ENCODE measurements around the gene CDKN2AIPNL.
A peak's percentile ranks its signal among the peaks of the same experiment; 100 is the strongest.
"Not testable (repeated sequence)": the region's sequence is repeated elsewhere in the genome, so short reads cannot be mapped to it uniquely, and the experiment has no call there.

CDKN2AIPNL gene

DNA sequence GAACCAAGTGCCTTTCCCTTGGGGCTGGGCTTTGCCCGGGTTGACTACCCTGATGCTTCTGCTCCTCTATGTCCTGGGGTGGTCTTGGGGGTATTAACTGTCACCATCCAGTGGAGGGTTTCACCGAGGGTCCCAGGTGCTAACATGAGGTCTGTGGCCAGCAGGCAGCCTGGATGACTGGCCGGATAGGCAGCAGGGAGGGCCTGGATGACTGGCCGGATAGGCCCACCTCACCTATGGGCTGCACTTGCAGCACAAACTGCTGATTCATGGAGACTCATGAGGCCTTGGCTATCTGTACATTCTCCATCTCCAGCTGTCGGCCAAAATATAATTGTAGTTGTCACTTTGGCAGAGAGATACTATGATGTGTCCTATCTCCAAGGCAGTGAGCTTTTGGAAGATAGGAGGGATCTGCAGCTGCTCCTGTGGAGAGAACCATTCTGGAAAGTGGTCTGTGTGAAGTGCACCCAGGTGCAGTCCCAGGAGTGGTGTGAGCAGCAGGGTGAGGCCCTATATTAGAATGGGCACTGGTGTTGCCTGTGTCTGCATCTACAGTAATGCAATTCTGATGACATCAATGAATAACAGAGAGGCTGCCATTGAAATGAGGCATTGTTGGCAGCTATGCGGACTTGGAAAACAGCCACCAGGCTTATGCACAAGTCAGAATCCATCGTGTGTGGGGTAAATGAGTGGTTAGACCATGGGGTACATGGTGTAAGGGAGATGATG lies 26.3 kb upstream of the CDKN2AIPNL start:
- DNase-seq (ENCODE audit: low spot score) = peak; percentile 48

DNA sequence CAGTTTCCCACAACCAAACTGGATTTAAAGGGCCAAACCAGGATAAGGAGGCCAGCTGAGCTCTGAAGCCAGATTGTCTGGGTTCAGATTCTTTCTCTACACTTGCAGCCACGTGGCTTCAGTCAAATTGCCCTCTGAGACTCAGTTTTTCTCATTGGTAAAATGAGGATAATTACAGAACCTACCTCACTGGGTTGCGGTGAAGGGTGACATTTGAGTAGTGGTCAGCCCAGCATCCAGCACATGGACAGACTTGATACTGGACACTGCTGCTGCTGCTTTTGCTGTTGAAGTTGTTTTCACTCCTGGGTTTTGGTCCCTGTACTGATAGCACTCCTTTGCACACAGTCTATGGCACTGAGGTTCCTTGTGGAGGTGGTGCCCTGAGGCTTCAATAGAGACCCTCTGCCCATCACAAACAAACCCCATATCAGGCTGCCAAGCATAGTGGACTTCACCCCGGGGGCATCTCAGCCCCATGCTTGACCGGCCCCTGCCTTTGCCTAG lies 25.7 kb upstream of the CDKN2AIPNL start:
- no peak for DNase-seq (ENCODE audit: low spot score)

DNA sequence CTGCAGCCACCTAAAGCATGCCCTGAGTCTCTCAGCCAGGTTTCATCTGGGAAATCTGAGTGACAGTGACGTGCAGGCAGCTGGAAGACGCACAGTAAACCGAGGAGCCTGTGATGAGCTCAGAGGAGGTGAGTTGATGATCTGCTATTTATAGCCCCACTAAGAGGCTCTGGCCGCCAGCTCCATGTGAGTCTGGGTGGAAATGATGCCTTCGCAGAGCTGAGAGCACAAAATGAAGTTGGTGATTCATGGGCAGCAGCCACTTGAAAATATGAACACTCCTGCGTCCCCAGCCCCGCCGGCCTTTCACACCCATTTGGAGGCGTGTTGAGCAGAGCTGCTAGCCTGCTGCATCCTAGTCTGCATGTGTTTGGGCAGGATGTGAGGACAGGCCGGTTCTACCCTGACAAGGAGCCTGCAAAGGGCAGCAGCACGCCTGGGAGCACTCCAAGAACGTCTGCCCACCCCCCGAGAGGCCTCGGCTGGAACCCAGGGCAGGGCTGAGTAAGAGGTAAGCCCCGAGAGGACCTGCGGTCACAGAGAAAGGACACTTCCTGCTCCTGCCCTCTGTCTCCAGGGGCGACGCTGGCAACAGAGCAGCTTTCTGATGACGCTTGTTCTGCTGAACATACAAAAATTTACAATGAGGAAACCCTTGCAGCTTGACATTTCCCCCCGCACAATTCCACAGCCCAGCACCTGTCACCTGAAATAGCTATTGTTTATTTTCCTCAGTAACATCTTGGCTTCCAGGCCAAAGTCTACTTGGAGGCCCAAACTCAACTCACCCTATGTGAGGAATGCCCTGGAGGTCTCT lies 25.1 kb upstream of the CDKN2AIPNL start:
- no peak for DNase-seq (ENCODE audit: low spot score)

DNA sequence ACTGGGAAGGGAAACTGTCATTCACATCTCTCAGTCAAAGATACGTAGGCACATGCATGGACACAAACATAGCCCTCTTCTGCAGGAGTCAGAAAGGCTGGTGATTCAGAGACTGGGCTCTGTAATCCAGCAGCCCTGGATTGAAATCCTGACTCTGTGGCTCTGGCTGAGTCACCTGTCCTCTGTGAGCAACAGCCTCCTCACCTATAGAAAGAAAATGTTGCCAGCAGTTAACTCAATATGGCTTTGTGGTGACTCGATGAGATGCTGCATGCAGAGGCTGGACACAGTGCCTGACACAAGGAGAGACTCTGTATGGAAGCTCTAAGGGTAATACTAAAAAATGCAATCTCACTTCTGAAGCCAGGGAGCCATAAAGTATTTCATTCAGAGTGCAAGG lies 23.9 kb upstream of the CDKN2AIPNL start:
- DNase-seq (ENCODE audit: low spot score) = no peak

DNA sequence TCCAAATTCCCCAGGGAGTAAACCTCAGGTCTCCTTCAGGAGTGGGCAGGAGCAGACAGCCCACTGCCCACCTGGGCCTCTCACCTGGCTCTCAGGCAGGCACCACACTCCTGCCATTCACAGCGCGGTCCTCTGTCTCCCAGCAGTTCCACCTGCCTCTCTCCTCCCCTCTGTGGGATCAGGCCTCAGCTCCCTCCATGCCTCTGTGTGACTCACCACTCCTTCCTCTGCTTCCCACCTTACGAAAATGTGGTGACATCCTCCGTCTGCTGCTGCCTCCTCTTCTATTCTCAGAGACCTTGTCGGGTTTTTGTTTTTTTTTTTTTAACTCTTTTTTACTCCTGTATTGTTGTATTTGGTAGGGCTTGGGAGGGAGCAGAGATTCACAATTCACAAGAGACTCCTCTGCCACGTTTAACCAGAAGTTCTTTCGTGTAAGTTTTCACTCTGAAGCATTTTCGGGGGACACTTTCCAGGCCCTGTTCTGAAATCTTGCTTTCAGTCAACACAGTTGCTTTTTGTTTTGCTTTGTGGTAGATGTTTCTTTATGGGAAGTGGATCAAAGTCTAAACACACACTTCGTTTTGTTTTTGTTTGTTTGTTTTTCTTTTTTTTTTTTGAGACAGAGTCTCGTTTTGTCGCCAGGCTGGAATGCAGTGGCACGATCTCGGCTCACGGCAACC lies 21.1 kb upstream of the CDKN2AIPNL start:
- no peak for DNase-seq (ENCODE audit: low spot score)

DNA sequence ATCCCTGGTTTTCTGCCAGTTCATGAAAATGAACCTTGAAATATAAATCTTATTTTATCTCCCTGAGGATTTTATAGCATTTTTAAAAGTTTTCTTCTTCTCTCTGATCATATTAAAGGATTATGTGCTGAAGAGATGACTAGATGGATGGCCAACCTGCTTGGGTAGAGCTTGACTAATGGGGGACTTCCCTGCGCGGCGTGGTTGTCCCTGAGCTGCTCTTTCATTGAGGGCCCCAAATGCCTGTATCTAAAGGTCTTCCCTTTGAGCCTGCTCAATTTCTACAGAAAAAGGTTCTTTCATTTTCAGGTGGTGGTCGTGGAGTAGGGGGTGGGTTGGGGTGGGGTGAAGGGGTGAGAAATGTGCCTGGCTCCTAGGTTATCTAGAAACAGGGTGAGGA lies 20.5 kb upstream of the CDKN2AIPNL start:
- DNase-seq (ENCODE audit: low spot score) = no peak

DNA sequence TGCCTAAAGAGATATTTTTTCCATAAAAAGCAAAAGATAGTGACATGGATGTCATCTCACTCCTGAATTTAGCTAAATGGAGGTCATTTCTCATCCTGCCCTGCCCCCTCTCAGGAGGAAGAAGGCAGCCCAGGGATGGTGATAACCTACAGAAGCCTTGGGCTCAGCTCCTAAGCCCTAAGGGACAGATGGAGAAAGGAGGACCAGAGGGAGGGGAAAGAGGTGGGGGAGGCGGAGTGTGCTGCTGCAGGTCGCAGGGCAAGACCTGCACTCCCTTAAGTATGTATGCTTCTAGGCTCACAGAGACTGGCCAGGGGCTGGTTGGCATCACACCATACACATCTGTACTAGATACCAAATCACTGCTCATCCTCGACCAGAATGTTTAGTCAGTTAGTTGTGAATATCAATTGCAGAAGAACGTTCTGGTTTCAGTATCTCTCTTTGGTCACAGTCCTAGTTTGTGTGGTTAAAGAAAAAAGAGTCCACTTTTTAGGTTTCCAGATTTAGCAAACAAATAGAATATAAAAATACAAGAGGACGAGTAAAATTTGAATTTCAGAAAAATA lies 18.4 kb upstream of the CDKN2AIPNL start:
- DNase-seq (ENCODE audit: low spot score) = no peak

DNA sequence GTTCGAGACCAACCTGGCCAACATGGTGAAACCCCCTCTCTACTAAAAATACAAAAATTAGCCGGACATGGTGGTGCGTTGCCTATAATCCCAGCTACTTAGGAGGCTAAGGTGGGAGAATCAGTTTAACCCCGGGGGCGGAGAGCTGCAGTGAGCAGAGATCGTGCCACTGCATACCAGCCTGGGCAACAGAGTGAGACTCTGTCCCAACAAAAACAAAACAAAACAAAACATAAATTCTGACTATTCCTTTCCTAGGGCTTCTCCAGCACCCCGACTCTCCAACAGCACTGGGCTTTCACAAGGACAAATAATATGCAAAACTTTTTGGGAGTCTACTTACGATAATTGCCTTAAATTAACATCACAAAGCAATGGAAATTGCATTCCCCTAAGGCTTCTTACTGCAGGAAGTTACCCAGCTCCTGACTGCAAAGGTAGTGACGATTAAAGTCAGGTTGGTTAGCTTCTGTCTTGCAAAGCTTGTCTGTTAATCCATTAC lies 15.9 kb upstream of the CDKN2AIPNL start:
- no peak for DNase-seq (ENCODE audit: low spot score)

DNA sequence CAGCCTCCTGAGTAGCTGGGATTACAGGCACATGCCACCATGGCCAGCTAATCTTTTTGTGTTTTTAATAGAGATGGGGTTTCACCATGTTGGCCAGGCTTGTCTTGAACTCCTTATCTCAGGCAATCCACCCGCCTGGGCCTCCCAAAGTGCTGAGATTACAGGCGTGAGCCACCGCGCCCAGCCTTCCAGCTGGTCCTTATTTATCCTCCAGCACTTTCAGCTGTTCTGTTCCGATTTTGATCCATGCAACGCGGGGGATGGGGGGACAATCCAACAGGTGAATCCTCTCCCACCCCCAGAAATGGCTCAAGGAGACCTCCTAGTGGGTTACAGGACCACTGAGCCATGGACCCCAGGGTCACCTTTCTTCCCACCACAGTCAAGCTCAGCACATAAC lies 14.7 kb upstream of the CDKN2AIPNL start:
- DNase-seq (ENCODE audit: low spot score) = no peak

DNA sequence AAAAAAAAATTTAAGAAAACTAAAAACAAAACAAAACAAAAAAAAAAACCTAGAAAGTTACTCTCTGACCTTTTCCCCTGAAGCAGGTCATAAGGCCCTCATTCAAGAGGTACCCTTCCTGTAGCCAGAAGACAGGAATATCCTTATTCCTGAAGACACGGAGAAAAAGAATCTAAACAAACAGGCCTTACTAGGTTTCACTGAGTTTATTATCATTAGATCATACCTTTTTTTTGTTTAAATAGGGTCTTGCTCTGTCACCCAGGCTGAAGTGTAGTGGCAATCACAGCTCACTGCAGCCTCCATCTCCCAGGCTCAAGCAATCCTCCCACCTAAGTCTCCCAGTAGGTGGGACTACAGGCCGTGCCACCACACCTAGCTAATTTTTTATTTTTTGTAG lies 11.7 kb upstream of the CDKN2AIPNL start:
- DNase-seq (ENCODE audit: low spot score) = no peak

DNA sequence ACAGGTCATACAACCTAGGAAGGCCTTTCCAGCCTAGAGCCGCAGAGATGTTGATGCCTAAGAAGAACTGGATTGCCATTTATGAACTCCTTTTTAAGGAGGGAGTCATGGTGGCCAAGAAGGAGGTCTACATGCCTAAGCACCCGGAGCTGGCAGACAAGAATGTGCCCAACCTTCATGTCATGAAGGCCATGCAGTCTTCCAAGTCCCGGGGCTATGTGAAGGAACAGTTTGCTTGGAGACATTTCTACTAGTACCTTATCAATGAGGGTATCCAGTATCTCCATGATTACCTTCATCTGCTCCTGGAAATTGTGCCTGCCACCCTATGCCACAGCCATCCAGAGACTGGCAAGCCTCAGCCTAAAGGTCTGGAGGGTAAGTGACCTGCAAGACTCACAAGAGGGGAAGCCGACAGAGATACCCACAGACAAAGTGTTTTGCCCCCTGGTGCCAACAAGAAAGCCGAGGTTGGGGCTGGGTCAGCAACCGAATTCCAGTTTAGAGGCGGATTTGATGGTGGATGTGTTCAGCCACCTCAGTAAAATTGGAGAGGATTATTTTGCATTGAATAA lies 11.2 kb upstream of the CDKN2AIPNL start:
- DNase-seq (ENCODE audit: low spot score) = no peak

DNA sequence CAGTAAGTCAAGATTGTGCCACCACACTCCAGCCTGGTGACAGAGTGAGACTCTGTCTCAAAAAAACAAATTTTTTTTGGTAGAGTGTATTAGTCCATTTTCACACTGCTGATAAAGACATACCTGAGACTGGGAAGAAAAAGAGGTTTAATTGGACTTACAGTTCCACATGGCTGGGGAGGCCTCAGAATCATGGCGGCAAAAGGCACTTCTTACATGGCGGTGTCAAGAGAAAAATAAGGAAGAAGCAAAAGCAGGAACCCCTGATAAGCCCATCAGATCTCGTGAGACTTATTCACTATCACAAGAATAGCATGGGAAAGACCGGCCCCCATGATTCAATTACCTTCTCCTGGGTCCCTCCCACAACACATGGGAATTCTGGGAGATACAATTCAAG lies 9.4 kb upstream of the CDKN2AIPNL start:
- not testable (repeated sequence) for DNase-seq (ENCODE audit: low spot score)

DNA sequence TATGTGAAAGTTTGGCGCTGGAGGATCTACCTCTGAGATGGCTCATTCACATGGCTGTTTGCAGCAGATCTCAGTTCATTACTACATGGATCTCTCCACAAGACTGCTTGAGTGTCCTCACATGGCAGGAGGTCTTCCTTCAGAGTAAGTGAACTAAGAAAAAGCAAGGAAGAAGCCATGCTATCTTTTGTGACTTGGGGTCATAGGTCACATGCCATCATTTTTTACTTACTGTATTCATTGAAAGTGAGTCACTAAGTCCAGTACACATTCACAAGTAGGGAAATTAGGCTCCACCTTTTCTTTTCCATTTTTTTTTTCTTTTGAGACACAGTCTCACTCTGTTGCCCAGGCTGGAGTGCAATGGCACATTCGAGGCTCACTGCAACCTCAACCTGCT lies 8.7 kb upstream of the CDKN2AIPNL start:
- no peak for DNase-seq (ENCODE audit: low spot score)

DNA sequence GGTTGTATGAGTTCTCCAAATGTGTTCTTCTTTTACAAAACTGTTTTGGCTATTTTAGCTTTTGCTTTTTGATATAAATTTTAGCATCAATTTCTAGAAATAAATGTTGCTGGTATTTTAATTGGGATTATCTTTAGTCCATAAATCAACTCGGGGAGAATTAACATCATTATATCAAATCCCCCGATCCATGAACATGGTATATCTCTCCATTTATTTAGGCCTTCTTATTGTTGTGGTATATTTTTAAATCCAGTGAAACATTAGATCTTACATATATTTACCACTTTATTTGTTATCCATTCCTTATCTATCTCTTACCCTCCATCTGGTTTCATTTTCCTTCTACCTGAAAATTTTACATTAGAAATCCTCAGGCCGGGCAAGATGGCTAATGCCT lies 7.3 kb upstream of the CDKN2AIPNL start:
- DNase-seq (ENCODE audit: low spot score) = no peak

DNA sequence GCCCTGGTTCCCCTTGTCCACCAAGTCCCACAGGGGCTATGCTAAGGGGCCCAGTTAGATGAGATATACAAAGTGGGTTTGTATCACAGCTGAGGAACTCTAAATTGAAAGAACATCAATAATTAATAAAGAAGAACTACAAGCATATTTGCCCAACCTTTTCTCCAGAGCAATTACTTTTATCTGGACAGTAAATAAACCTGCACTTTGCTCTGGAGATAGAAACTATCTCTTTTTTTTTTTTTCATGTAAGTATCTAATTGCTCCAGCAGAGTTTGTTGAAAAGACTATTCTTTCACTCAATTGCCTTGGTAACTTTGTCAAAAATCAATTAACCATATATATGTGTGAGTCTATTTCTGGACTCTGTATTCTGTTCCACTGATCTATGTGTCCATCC lies 6.0 kb upstream of the CDKN2AIPNL start:
- no peak for DNase-seq (ENCODE audit: low spot score)

DNA sequence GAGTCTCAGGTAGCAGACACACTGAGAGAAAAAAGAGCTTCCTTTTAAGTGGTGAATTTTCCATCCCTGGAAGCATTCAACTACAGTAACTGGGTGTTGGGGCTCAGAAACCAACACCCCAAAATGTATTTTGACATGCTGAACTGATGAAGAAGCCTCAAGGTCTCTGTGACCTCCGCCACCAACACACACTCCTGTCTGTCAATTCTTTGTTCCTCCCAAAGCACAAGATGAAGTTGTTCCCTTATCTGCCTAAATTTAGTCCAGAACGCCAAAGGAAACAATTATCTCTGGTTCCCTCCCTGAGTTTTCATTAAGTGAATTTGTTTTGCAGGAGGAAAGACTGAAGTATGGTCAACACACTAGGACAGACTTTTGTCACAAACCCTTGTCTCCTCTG lies 1.4 kb upstream of the CDKN2AIPNL start:
- DNase-seq (ENCODE audit: low spot score) = no peak

DNA sequence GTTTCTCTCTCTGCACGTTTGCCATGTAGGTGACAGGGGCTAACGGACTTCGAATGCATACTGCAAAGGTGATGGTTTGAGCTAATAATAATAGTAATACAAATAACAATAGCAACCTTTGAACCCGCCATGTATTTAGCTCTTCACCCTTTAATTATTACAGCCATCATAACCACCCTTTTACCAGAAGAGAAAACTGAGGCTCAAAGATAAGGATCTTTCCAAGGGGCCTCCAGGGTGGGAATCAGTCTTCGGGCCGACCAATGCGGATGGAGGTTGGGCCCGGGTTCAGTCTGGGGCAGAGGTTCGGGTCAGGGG lies 494 bp downstream of the CDKN2AIPNL start:
- DNase-seq (ENCODE audit: low spot score) = no peak

DNA sequence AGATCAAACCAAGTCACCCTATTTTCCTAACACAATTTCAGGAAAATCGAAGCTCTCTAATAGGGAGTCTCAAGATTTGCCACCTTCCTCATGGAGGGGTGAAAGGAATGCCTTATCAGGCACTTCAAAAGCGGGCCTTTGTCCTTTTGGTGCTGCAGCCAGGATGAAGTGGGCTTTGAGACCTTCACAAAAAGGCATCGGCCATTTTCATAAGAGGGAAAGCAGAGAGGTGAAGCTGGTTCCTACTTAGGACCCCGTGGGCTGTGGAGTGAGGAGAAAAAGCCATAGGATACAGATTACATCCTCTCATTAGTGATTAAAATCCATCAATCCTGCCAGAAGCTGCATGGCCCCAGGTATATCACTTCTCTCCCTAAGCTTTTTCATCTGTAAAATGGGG lies 859 bp downstream of the CDKN2AIPNL start:
- no peak for DNase-seq (ENCODE audit: low spot score)

DNA sequence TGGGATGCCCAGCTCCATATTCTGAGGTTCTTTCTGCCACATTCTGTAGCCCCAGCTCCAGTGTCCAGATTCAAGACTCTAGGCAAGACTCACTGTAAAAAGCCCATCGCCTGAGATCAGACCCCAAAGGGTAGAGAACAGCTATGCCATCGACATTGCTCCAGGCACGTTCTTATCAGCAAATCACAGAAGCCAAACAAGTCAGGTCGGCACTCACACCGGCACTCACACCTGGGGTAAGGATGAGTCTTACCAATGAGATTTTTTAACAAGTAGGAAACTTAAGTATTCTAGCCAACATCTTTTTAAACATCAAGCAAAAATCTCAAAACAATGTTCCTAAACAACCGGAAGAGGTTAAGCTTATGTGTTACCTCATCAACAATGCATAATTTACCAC lies 2.4 kb downstream of the CDKN2AIPNL start:
- no peak for DNase-seq (ENCODE audit: low spot score)

DNA sequence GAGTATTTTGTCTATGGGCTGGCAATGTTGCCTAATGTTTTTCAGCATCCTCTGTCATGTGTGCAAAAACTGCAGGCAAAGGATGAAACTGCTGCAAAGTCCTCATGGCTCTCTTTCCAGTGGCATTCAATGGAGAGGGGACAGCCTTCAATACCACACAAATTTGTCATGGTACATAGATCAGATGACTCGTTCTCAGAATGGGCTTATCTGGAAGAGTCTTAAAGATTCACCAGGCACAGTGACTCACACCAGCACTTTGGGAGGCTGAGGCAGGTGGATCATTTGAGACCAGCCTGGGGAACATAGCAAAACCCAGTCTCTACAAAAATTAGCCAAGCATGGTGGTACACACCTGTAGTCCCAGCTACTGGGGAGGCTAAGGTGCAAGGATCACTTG lies 5.3 kb downstream of the CDKN2AIPNL start:
- no peak for DNase-seq (ENCODE audit: low spot score)

DNA sequence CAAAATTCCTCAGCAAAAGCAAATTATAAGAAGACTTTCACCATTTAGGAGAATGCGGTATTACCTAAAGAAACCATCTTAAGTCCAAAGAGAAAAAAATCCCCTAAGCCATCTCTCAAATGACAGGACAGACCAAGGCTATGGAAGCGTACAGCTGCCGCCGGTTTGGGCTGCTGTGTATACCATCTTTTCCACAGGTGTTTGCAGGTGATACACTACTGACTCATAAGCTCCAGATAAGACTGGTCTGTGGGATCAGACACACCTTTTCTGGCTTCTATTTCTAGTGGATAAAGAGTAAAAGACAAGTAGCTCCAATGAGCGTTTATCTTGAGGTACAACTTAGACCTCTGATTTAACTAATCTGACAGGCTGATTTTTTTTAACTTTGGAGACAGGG lies 7.7 kb downstream of the CDKN2AIPNL start:
- no peak for DNase-seq (ENCODE audit: low spot score)

DNA sequence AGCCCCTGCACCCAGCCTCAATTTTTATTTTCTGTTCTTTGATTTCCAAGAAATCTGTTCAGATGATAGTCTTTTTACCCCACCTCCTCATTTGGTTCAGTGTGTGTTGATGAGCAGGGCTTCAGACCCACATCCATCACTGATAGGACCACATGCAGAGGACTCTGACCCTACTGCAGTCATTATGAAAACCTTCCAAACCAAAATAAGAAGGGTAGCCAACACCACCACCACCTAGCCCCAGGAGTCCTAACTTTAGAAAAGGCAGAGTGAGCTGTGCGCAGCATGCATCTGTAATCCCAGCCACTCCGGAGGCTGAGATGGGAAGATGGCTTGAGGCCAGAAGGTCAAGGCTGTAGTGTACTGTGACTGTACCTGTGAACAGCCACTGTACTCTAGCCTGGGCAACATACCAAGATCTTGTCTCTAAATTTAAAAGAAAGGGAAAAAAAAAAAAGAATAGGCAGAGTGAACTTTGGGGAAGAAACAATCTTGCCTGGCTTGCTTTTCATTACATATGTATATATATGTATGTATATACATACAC lies 13.0 kb downstream of the CDKN2AIPNL start:
- DNase-seq (ENCODE audit: low spot score) = no peak
